SK-N-DZ (cell line): Measurements from ENCODE around the gene CCDC137.

Experiments
- DNase-seq: peaks from one replicate; pipeline ENCODE4 v3.0.0-alpha.2; 2015; ENCODE audit warnings: low spot score

The CCDC137 gene

GRCh38 chr17:81650951-81651350 is 15.6 kb upstream of the CCDC137 start:
- DNase-seq = no peak

DNA sequence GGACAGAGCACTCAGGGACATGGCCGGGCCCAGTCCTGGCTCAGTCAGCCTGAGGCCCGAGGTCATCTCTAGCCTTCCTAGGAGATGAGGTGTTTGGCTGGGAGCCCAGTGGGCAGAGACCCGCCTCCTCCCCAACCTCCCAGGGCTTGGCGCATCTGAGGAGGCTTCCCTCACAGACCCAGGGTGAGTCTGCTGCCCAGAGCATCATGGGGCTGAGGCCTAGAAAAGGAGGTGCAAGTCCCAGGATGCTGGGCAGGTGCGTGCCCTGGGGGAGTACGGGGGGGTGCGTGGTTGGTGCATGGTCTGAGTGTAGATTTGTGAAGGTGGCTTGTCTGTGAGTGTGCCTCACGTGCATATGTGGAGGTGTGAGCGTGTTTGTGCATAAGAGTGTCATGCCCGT is 14.8 kb upstream of the CCDC137 start:
- no peak for DNase-seq

- DNase-seq = no peak
These were observed 13.4 kb upstream of the CCDC137 start for GRCh38 chr17:81652906-81653771.

DNA sequence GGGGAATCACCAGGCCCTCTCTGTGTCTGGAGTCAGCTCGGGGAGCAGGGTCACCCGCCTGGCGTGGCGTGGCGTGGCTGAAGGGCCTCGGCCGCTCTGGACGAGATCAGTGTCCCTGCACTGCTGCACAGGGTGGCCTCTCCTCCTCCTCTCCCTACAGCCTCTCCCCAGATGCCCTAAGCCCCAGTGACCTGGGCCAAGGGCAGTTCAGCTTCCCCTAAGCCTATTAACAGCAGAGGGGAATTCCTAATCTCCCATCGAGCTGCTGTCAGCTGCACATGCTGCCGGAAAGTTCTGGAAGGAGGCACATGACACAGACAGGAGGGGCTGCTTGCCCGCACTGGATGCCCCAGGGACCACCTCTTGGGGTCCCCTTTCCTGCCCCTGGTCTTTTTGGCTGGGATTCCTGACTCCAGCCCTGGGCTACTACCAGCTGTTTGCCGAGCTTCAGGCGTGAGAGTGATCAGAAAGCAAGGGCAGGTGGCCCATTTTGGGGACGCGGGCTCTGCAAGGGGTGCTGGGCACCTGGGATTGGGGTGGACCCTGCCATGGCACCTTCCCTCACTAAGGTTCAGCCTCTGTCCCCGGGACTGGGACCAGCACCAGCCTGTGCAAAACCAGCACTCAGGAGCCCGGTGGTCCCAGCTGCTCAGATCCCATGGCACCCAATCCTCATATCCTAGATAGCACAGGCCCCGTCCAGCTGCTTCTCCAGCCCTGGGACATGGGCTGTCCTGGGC is 11.0 kb upstream of the CCDC137 start:
- DNase-seq = peak; percentile 53

- no peak for DNase-seq
These were observed 10.3 kb upstream of the CCDC137 start, which contains the start of gene PDE6G for GRCh38 chr17:81656118-81656743. Gene PDE6G, minus strand, starts transcription at chr17:81656542. Its CDS starts 3,237 bp downstream, at chr17:81653305.

- peak; percentile 56 for DNase-seq
These were observed 9.7 kb upstream of the CCDC137 start for GRCh38 chr17:81656835-81657234.

DNA sequence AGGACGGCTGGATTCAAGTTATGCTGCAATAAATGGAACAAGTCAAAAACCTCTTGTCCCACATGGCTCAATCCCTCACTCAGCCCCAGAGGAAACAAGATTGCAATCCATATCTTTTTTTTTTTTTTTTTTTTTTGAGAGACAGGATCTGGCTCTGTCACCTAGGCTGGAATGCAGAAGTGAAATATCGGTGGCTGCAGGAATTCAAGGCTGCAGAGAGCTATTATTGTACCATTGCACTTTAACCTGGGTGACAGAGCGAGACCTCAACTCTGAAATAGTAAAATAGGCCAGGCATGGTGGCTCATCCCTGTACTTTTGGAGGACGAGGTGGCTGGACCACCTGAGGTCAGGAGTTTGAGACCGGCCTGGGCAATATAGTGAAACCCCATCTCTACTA is 7.5 kb upstream of the CCDC137 start:
- no peak for DNase-seq

DNA sequence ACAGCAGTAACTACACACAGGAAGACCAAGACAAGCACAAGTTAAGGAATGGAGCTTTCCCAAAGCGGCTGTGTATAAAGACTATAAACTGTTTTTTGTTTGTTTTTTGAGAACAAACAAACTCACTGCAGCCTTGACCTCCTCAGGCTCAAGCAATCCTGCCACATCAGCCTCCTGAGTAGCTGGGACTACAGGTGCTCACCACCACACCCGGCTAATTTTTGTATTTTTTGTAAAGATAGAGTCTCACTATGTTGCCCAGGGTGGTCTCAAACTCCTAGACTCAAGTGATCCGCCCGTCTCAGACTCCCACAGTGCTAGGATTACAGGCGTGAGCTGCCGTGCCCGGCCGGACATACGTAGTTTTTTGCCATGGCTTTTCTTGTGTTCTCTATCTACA is 6.1 kb upstream of the CCDC137 start:
- no peak for DNase-seq

DNA sequence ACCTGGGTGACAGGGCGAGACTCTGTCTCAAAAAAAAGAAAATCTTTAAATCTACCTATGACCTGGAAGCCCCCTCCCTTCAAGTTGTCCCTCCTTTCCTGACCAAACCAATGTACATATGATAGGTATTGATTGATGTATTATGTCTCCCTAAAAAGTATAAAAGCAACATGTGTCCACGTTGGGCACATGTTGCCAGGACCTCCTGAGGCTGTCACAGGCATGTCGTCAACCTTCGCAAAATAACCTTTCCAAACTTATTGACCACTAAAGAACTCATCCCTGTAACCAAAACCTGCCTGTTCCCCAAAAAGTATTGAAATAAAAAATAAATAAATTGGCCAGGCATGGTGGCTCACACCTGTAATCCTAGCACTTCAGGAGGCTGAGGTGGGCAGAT is 4.5 kb upstream of the CCDC137 start:
- DNase-seq = no peak

GRCh38 chr17:81664051-81664470 is 2.5 kb upstream of the CCDC137 start:
- DNase-seq = no peak

GRCh38 chr17:81665205-81666091 is 1.1 kb upstream of the CCDC137 start:
- DNase-seq = no peak

- peak; percentile 73 for DNase-seq
These were observed 520 bp upstream of the CCDC137 start for GRCh38 chr17:81666092-81666341.

DNA sequence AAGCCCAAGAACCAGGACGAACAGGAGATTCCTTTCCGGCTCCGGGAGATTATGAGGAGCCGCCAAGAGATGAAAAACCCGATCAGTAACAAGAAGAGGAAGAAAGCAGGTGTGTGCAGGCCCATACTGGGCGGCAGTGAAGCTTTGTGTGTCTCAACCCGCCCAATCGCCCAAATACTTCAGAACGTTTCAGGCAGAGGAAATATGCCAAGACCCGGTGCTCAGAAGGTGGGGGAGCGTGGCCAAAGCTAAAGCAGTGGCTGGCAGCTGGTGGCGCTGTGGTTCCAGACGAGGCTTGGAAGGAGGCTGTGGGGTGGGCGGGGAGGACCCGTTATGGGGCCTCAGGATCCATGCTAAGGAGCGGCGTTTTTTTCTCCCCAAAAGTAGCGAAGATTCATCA is 1.2 kb downstream of the CCDC137 start:
- DNase-seq = no peak

DNA sequence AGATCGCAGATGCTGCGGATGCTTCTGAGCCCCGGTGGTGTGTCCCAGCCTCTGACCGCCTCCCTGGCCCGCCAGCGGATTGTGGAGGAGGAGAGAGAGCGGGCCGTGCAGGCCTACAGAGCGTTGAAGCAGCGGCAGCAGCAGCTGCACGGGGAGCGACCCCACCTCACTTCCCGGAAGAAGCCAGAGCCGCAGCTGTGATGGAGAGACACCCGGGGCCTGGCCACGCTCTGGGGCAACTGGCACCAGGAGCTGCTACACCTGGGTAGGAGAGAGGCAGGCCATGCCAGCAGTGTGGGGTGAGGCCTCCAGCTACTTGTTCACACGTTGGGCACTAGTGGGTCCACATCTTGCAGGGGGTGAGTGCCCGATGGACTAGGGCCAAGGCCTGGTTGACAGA is 6.0 kb downstream of the CCDC137 start:
- DNase-seq = no peak

DNA sequence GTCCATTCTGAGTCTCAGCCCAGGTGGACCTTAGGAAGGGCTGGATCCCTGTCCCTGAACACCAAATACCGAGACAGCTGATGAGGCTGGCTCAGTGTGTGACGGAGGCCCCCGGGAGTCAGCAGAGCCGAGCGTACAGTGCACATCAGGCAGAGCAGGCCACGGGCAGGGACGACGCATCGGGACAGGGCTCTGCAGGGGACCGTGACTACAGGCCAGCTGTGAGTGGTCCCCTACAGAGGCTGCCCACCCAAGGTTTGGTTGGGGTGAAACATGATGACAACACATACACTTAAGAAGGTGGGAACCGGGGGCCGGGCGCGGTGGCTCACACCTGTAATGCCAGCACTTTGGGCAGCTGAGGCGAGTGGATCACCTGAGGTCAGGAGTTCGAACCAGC is 6.4 kb downstream of the CCDC137 start:
- no peak for DNase-seq

GRCh38 chr17:81673561-81674258 is 7.2 kb downstream of the CCDC137 start:
- no peak for DNase-seq

- DNase-seq = peak; percentile 52
These were observed 9.1 kb downstream of the CCDC137 start for GRCh38 chr17:81675515-81676221.

DNA sequence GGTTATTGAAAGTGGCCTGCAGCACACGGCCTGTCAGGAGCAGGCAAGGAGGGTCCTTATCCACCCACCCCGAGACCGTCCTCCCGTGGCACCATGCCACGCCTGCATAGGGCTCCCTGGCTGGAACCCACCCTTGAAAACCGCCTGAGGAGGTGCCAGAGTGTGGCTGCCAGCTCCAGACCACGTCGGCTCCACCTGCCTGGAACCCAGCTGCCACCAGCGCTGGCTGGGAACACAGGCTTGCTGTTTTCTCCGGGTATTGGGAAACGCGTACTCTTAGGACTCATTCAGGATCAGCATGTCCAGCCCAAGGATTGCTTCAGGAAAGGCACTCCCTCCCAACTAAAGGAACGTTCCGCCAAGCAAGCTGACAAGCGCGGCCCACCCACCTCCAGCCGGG is 10.4 kb downstream of the CCDC137 start:
- DNase-seq = no peak

DNA sequence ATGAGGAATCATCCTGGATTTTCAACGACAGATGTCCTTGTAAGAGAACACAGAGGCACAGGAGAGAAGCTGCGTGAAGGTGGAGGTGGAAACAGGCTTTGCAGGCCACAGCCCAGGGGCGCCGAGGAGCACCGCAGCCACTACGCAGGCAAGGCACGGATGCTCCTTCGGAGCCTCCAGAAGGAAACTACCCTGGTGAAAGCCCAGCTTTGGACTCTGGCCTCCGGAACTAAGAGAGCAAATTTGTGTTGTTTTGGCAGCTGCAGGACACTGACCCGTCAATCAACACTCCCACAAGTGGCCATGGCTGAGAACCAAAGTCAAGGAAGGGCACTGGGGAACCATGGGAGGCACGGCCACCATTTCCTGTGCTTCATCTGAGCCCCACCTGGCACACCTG is 13.6 kb downstream of the CCDC137 start:
- DNase-seq = no peak

- DNase-seq = no peak
These were observed 15.1 kb downstream of the CCDC137 start for GRCh38 chr17:81681672-81682071.
